ENCODE measurements around the gene MCC.

GRCh38 chr5:113361701-113362100, 126.6 kb downstream of the MCC start:
- no peak for TF ChIP-seq CTCF (IDR thresholded peaks at IDR 0.05)
- TF ChIP-seq POLR2A (IDR thresholded peaks at IDR 0.05): no peak
